IPS-18c (cell line): ENCODE data around the gene USP53.
A peak's percentile ranks its signal among the peaks of the same experiment; 100 is the strongest.
"Not testable (repeated sequence)": the region's sequence is repeated elsewhere in the genome, so short reads cannot be mapped to it uniquely, and the experiment has no call there.

Experiments used
- H3K4me3 ChIP-seq: 2 replicates; pipeline ENCODE4 v1.7.0; 2013; ENCODE audit warnings: low read depth, mild to moderate bottlenecking, low read length, moderate library complexity; ENCODE audit not compliant: insufficient read depth
- H3K9me3 ChIP-seq: one replicate; pipeline ENCODE4 v1.6.1; 2013; ENCODE audit warnings: mild to moderate bottlenecking, low read length, moderate library complexity; ENCODE audit not compliant: control insufficient read depth, insufficient read depth

The USP53 gene

GRCh38 chr4:119212234-119212963 is at the start of gene USP53:
Gene USP53, plus strand, starts transcription at chr4:119212713. Its CDS starts 27,047 bp downstream, at chr4:119239760.
- H3K4me3 ChIP-seq = peak within 1 kb of the TSS; percentile 92
- no peaks in the 10 kb centered on the region for H3K9me3 ChIP-seq

GRCh38 chr4:119165767-119166166 is 46.7 kb upstream of the USP53 start:
- no peaks in the 10 kb centered on the region for H3K9me3 ChIP-seq

GRCh38 chr4:119170195-119170594 is 42.3 kb upstream of the USP53 start:
- H3K4me3 ChIP-seq = no peak overlapping the region
- H3K9me3 ChIP-seq = no peaks in the 10 kb centered on the region

More at GRCh38 chr4:119165767-119166166, 46.7 kb upstream of the USP53 start:
- no peak overlapping the region for H3K4me3 ChIP-seq

GRCh38 chr4:119172223-119172622 is 40.3 kb upstream of the USP53 start:
- H3K9me3 ChIP-seq = no peaks in the 10 kb centered on the region
- no peak overlapping the region for H3K4me3 ChIP-seq

- not testable (repeated sequence) for H3K9me3 ChIP-seq, H3K4me3 ChIP-seq
Observed at GRCh38 chr4:119173729-119174361, 38.7 kb upstream of the USP53 start.

GRCh38 chr4:119179011-119179410 is 33.5 kb upstream of the USP53 start:
- H3K9me3 ChIP-seq = no peaks in the 10 kb centered on the region

GRCh38 chr4:119184128-119184527 is 28.4 kb upstream of the USP53 start:
- Histone ChIP-seq H3K9me3 (no peaks in the 10 kb centered on the region), H3K4me3 (no peak overlapping the region)

More at GRCh38 chr4:119179011-119179410, 33.5 kb upstream of the USP53 start:
- no peak overlapping the region for H3K4me3 ChIP-seq

- Histone ChIP-seq H3K4me3 (no peak overlapping the region), H3K9me3 (no peaks in the 10 kb centered on the region)
Observed at GRCh38 chr4:119189638-119190037, 22.9 kb upstream of the USP53 start.

GRCh38 chr4:119190354-119190753 is 22.2 kb upstream of the USP53 start:
- Histone ChIP-seq H3K4me3 (no peak overlapping the region), H3K9me3 (no peaks in the 10 kb centered on the region)

GRCh38 chr4:119191505-119191904 is 21.0 kb upstream of the USP53 start:
- no peak overlapping the region for H3K4me3 ChIP-seq

GRCh38 chr4:119197772-119198212 is 14.7 kb upstream of the USP53 start:
- no peaks in the 10 kb centered on the region for H3K9me3 ChIP-seq
- no peak overlapping the region for H3K4me3 ChIP-seq

More at GRCh38 chr4:119191505-119191904, 21.0 kb upstream of the USP53 start:
- no peaks in the 10 kb centered on the region for H3K9me3 ChIP-seq

- H3K4me3 ChIP-seq = no peak overlapping the region
- H3K9me3 ChIP-seq = no peaks in the 10 kb centered on the region
Observed at GRCh38 chr4:119204916-119205315, 7.6 kb upstream of the USP53 start.

- Histone ChIP-seq H3K4me3 (no peak overlapping the region), H3K9me3 (no peaks in the 10 kb centered on the region)
Observed at GRCh38 chr4:119205690-119206089, 6.8 kb upstream of the USP53 start.

GRCh38 chr4:119206178-119206577 is 6.3 kb upstream of the USP53 start:
- Histone ChIP-seq H3K4me3 (no peak overlapping the region), H3K9me3 (no peaks in the 10 kb centered on the region)

GRCh38 chr4:119207051-119207450 is 5.5 kb upstream of the USP53 start:
- H3K4me3 ChIP-seq = no peak overlapping the region
- H3K9me3 ChIP-seq = no peaks in the 10 kb centered on the region

- Histone ChIP-seq H3K9me3 (no peaks in the 10 kb centered on the region), H3K4me3 (no peak overlapping the region)
Observed at GRCh38 chr4:119209077-119209476, 3.4 kb upstream of the USP53 start.

- no peaks in the 10 kb centered on the region for H3K9me3 ChIP-seq
- no peak overlapping the region for H3K4me3 ChIP-seq
Observed at GRCh38 chr4:119209586-119209985, 2.9 kb upstream of the USP53 start.

GRCh38 chr4:119210775-119211174 is 1.7 kb upstream of the USP53 start:
- H3K4me3 ChIP-seq = peak overlapping the region; percentile 92; the same call in 1 of the 2 replicates

More at GRCh38 chr4:119210775-119211174, 1.7 kb upstream of the USP53 start:
- H3K9me3 ChIP-seq = no peaks in the 10 kb centered on the region
